HG02623 (cell line): ENCODE measurements around the gene NUDT1.
A peak's percentile ranks its signal among the peaks of the same experiment; 100 is the strongest.

Experiments
- ATAC-seq: cut with Tn5 transposase; IDR thresholded peaks from one replicate; pipeline ENCODE4 v1.9.1; 2021; ENCODE audit warnings: moderate library complexity; ENCODE audit not compliant: unreplicated experiment

NUDT1 gene

DNA sequence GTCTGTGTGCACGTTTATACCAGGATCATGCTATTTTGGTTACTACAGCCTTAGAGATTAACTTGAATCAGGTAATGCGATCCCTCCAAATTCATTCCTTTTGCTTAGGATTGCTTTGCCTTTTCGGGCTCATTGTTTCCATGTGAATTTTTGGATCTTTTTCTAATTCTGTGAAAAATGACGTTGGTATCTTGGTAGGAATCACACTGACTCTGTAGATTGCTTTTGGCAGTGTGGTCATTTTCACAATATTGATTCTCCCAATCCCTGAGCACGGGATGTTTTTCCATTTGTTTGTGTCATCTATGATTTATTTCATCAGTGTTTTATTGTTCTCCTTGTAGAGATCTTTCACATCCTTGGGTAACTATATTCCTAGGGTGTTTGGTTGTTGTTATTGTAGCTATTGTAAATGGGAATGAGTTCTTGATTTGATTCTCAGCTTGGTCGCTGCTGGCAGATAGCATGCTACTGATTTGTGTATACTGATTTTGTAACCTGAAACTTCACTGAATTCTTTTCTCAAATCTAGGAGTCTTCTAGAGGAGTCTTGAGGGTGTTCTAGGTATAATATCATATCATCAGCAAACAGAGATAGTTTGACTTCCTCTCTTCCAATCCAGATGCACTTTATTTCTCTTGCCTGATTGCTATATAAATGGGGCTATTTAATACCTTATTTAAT is 54.1 kb downstream of the NUDT1 start:
- no peak for ATAC-seq

GRCh38 chr7:2296832-2297231 is 54.8 kb downstream of the NUDT1 start:
- ATAC-seq = no peak

GRCh38 chr7:2299131-2299829 is 57.3 kb downstream of the NUDT1 start:
- ATAC-seq = peak; percentile 50

- ATAC-seq = no peak
Measured at GRCh38 chr7:2299870-2300512, 58.0 kb downstream of the NUDT1 start.
